HG03354 (cell line): ENCODE data around the gene CCDC38.
"Not testable (repeated sequence)": the region's sequence is repeated elsewhere in the genome, so short reads cannot be mapped to it uniquely, and the experiment has no call there.

Source experiments
- ATAC-seq: cut with Tn5 transposase; IDR thresholded peaks from one replicate; pipeline ENCODE4 v1.9.1; 2021; ENCODE audit warnings: mild to moderate bottlenecking; ENCODE audit not compliant: unreplicated experiment, poor library complexity, severe bottlenecking

Gene CCDC38

GRCh38 chr12:95848575-95849388, 93.6 kb downstream of the CCDC38 start:
- no peak for ATAC-seq

- not testable (repeated sequence) for ATAC-seq
Measured at GRCh38 chr12:95842426-95842825, 100.0 kb downstream of the CCDC38 start.

GRCh38 chr12:95838125-95838524, 104.3 kb downstream of the CCDC38 start:
- ATAC-seq: no peak

- ATAC-seq: no peak
Measured at GRCh38 chr12:95837240-95838038, 105.0 kb downstream of the CCDC38 start.

GRCh38 chr12:95836630-95837239, 105.7 kb downstream of the CCDC38 start:
- no peak for ATAC-seq

- no peak for ATAC-seq
Measured at GRCh38 chr12:95836185-95836609, 106.2 kb downstream of the CCDC38 start.

GRCh38 chr12:95834572-95834971, 107.8 kb downstream of the CCDC38 start:
- ATAC-seq: no peak

- no peak for ATAC-seq
Measured at GRCh38 chr12:95830335-95831089, 111.9 kb downstream of the CCDC38 start.

- ATAC-seq: no peak
Measured at GRCh38 chr12:95829395-95829794, 113.0 kb downstream of the CCDC38 start.

GRCh38 chr12:95820096-95820703, 122.2 kb downstream of the CCDC38 start:
- ATAC-seq: no peak
